Glutamatergic neuron (in vitro differentiated cells): Measurements from ENCODE around the gene RASGRP2. TPM values are rescaled to one million over a fixed set of nuclear protein-coding genes. Genes with fewer than 3 reads are reported as not detected.

ENCODE experiments used
- DNase-seq: peaks from one replicate; pipeline ENCODE4 v3.0.0; 2022
- H3K27ac Mint-ChIP-seq: one replicate; pipeline ENCODE4 v1.8.0; 2020; ENCODE audit warnings: mild to moderate bottlenecking, mixed read lengths, inconsistent platforms; ENCODE audit not compliant: unreplicated experiment
- H3K27me3 Mint-ChIP-seq: one replicate; pipeline ENCODE4 v1.8.0; 2020; ENCODE audit warnings: mild to moderate bottlenecking, moderate library complexity, mixed read lengths, inconsistent platforms; ENCODE audit not compliant: unreplicated experiment
- H3K36me3 Mint-ChIP-seq: one replicate; pipeline ENCODE4 v1.8.0; 2020; ENCODE audit warnings: mild to moderate bottlenecking, mixed read lengths, inconsistent platforms; ENCODE audit not compliant: unreplicated experiment
- H3K4me1 Mint-ChIP-seq: one replicate; pipeline ENCODE4 v1.8.0; 2020; ENCODE audit warnings: mild to moderate bottlenecking, low read depth, mixed read lengths, inconsistent platforms; ENCODE audit not compliant: unreplicated experiment
- H3K4me3 Mint-ChIP-seq: one replicate; pipeline ENCODE4 v1.8.0; 2020; ENCODE audit warnings: mild to moderate bottlenecking, mixed read lengths, inconsistent platforms; ENCODE audit not compliant: unreplicated experiment
- H3K9me3 Mint-ChIP-seq: one replicate; pipeline ENCODE4 v1.8.0; 2020; ENCODE audit warnings: mild to moderate bottlenecking, moderate library complexity, mixed read lengths, inconsistent platforms; ENCODE audit not compliant: unreplicated experiment
- long read RNA-seq: library from polyadenylated mRNA; unstranded; transcript quantifications from one replicate; pipeline ENCODE4 v2.0.0, GENCODE V29; 2020; ENCODE audit not compliant: unreplicated experiment
- total RNA-seq: library from RNA; stranded (reverse); fragmentation: NEBNext Ultra II Directional; extraction: Animal tissue kit (Norgen Biotek cat#: 25700); gene quantifications from one replicate; pipeline ENCODE4 v1.2.1, GENCODE V29; 2021; ENCODE audit not compliant: unreplicated experiment
- TF ChIP-seq, protein P1 (sequence below): fragments of 200-600 bp; sonication (generic); IDR thresholded peaks from one replicate; pipeline ENCODE4 v1.5.0; 2021; ENCODE audit not compliant: partially characterized antibody, unreplicated experiment

Gene RASGRP2
- 2.9 TPM for total RNA-seq
- long read RNA-seq, result 0 reads

DNA sequence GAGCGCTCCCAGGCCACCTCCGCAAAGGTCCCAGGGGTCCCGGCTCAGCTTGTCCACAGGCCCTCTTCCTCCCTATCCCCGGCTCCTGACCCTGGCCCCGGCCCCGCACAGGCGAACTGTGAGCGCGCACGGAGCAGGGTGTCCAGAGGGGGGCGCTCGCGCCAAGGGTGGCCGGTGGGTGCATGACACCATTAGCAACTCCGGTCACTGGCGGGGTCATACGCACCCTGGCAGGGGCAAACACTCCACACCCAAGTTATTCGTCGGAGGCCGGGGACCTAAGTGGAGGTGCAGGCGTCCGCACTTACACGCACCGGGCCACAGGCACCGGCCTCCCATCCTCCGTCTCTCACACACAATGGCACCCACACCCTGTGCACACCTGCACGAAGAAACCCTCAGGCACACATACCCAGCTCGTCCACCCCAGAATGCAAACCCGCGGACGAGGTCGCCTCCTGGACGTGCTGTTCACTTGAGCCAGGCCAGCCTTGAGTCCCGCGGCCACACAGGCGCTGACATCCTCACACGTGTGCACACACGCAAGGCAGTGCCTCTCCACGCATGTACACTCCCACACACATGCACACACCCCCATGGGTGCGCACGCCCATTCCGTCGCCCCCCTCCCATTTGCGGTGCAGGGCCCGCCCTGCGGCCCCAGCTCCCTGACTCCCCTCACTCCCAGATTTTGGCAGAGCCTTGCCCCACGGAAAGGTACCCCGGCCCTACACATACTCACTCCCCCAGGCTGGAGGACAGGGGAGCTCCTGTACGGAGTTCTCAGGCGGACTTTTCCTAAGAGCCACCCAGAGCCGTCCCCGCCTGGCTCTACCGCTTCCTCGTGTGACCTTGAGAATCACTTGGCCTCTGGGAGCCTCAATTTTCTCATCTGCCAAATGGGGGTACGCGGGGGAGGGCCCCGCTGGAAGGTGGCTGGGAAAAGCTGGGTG is at the start of gene RASGRP2:
RASGRP2 (minus strand) TSS at position 552 of the 953 bp plus-strand sequence. CDS start 1,276 bp downstream, outside the sequence.
- Mint-ChIP-seq H3K36me3 (no peaks in the 10 kb centered on the region), H3K4me3 (peak within 1 kb of the TSS; percentile 71), H3K9me3 (peaks cover 6% of the 10 kb centered on the region), H3K27ac (peak within 1 kb of the TSS; percentile 64), H3K27me3 (peaks cover 29% of the 10 kb centered on the region), H3K4me1 (peaks cover 4% of the 10 kb centered on the region)
- peak; percentile 80 for DNase-seq
- TF ChIP-seq, protein P1, sequence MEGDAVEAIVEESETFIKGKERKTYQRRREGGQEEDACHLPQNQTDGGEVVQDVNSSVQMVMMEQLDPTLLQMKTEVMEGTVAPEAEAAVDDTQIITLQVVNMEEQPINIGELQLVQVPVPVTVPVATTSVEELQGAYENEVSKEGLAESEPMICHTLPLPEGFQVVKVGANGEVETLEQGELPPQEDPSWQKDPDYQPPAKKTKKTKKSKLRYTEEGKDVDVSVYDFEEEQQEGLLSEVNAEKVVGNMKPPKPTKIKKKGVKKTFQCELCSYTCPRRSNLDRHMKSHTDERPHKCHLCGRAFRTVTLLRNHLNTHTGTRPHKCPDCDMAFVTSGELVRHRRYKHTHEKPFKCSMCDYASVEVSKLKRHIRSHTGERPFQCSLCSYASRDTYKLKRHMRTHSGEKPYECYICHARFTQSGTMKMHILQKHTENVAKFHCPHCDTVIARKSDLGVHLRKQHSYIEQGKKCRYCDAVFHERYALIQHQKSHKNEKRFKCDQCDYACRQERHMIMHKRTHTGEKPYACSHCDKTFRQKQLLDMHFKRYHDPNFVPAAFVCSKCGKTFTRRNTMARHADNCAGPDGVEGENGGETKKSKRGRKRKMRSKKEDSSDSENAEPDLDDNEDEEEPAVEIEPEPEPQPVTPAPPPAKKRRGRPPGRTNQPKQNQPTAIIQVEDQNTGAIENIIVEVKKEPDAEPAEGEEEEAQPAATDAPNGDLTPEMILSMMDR, result no peak

DNA sequence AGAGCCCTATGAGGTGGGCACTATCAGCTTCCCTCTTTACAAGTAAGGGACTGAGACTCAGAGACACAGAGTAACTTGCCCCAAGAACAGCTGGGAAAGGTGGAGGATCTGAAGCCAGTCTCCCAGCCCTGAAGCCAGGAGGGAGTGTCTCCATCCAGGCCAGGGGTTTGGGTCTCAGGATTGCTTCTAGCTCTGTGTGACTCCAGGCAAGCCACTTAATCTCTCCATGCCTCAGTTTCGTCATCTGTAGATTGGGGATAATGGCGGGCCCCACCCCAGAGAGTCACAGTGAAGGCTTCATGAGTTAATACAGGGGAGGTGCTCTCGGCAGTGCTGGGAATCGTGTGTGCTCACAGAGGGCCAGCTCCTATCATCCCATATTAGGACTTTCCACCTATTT is 48.5 kb upstream of the RASGRP2 start:
- Mint-ChIP-seq H3K9me3 (no peaks in the 10 kb centered on the region), H3K27ac (no peak overlapping the region), H3K4me1 (no peaks in the 10 kb centered on the region), H3K36me3 (no peaks in the 10 kb centered on the region), H3K4me3 (no peak overlapping the region), H3K27me3 (peaks cover 11% of the 10 kb centered on the region)
- TF ChIP-seq, protein P1, result no peak
- DNase-seq, result no peak

DNA sequence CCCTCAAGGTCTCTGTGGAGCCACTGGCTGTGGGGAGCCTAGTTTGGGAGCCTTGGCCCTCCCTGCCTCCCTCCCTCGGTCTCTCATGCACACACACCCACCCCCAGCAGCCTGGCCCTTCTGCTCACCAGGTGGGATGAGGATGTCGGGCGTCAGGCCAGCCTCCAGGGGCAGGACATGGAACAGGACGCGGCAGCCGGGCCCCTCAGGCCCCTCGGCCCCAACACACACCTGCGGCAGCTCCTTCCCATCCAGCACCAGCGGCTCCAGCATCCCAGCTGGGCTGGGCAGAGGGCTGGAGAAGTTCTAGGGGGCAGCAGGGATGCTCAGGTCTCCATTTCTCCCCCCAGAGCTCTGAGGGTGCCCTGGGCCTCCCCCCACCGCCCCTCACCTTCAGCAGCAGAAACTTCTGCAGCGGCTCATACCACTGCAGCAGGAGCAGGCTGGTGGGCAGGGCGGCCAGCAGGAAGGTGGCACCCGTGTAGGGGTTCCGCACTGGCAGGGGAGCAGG is 47.9 kb upstream of the RASGRP2 start:
- Mint-ChIP-seq H3K36me3 (no peaks in the 10 kb centered on the region), H3K4me3 (no peak overlapping the region), H3K4me1 (no peaks in the 10 kb centered on the region), H3K27me3 (peaks cover 11% of the 10 kb centered on the region), H3K27ac (no peak overlapping the region), H3K9me3 (no peaks in the 10 kb centered on the region)
- TF ChIP-seq, protein P1, result no peak
- DNase-seq, result no peak

DNA sequence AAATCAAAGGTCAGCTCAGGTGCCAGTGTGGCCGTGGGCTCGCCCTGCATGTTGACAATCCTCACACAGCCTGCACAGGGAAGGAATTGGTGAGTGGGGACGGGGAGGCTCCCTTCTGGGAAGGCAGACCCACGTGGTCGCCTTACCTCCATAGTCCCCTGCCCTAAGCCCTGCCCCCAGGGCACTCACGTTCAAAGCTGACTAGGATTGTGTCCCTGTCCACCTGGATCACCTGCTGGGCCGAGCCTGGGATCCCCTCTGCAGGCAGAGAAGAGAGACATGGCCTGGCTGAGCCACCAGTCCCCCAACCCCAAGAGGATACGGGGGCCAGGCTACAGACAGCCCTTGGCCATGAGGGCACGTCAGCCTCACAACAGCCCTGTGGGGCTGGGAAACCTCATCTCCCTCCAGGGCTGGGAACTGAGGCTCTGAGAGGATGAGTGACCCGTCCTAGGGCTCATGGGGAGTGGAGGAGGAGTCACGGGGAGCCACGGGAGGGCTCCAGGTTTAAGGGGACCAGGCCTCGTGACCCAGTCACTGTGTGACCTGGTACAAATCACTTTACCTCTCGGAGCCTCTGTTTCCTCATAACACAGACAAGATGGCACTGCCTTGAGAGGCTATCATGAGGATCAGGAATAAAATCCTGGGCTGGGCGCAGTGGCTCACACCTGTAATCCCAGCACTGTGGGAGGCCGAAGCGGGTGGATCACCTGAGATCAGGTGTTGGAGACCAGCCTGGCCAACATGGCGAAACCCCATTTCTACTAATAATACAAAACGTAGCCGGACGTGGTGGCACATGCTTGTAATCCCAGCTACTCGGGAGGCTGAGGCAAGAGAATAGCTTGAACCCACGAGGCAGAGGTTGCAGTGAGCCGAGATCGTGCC is 46.5 kb upstream of the RASGRP2 start:
- Mint-ChIP-seq H3K9me3 (no peaks in the 10 kb centered on the region), H3K36me3 (no peaks in the 10 kb centered on the region), H3K27me3 (peaks cover 11% of the 10 kb centered on the region), H3K27ac (no peak overlapping the region), H3K4me1 (no peaks in the 10 kb centered on the region), H3K4me3 (no peak overlapping the region)
- no peak for DNase-seq
- TF ChIP-seq, protein P1, result no peak
